ENCODE data around the gene ANKS3. TPM values are rescaled to one million over a fixed set of nuclear protein-coding genes. Genes with fewer than 3 reads are reported as not detected.

The ANKS3 gene
- total RNA-seq, 1 donor from 2014 or later = 43.5 TPM

DNA sequence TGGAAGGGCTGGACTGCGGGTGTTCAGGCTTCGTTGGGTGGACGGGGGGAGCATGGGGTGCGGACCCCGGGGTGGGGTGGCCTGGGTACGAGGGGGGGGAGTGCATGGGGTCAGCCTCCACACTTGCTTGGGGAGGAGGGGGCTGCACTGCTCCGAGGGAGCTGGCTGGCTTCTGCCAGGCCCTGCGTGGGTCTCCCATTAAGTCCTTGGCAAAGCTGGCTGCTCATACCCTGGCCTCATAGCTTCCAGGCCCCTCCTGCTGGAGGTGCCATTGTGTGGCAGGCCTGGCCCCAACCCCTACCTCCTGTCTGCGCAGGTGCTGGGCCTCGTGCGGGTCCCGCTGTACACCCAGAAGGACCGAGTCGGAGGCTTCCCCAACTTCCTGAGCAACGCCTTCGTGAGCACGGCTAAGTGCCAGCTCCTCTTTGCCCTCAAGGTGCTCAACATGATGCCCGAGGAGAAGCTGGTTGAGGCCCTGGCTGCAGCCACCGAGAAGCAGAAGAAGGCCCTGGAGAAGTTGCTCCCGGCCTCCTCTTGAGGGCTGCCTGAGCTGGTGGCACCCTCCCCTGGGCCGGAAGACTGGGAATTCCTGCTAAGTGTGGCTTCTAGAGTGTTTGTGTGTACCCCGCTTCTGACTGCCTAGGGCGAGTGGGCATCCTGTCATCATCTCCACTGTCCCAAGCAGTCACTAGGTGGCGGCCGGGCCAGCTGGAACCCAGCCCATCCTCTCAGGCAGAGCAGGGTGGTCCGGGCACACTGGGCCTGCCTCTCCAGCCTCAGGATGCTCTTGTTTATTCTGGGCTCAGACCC, 39.2 kb downstream of the ANKS3 start:
- Mint-ChIP-seq H3K9me3 (ENCODE audit: unreplicated experiment) (peaks cover 13% of the 10 kb centered on the region), H3K4me3 (ENCODE audit: unreplicated experiment) (peak overlapping the region; percentile 81), H3K4me1 (ENCODE audit: low read depth, unreplicated experiment) (peaks cover 4% of the 10 kb centered on the region), H3K27ac (ENCODE audit: unreplicated experiment) (peak overlapping the region; percentile 52), H3K27me3 (ENCODE audit: unreplicated experiment) (peaks cover 17% of the 10 kb centered on the region), H3K36me3 (ENCODE audit: unreplicated experiment) (peaks cover 7% of the 10 kb centered on the region)
- no peak for DNase-seq
- TF ChIP-seq, protein P1, sequence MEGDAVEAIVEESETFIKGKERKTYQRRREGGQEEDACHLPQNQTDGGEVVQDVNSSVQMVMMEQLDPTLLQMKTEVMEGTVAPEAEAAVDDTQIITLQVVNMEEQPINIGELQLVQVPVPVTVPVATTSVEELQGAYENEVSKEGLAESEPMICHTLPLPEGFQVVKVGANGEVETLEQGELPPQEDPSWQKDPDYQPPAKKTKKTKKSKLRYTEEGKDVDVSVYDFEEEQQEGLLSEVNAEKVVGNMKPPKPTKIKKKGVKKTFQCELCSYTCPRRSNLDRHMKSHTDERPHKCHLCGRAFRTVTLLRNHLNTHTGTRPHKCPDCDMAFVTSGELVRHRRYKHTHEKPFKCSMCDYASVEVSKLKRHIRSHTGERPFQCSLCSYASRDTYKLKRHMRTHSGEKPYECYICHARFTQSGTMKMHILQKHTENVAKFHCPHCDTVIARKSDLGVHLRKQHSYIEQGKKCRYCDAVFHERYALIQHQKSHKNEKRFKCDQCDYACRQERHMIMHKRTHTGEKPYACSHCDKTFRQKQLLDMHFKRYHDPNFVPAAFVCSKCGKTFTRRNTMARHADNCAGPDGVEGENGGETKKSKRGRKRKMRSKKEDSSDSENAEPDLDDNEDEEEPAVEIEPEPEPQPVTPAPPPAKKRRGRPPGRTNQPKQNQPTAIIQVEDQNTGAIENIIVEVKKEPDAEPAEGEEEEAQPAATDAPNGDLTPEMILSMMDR (IDR thresholded peaks at IDR 0.05; ENCODE audit: partially characterized antibody, unreplicated experiment) = no peak

DNA sequence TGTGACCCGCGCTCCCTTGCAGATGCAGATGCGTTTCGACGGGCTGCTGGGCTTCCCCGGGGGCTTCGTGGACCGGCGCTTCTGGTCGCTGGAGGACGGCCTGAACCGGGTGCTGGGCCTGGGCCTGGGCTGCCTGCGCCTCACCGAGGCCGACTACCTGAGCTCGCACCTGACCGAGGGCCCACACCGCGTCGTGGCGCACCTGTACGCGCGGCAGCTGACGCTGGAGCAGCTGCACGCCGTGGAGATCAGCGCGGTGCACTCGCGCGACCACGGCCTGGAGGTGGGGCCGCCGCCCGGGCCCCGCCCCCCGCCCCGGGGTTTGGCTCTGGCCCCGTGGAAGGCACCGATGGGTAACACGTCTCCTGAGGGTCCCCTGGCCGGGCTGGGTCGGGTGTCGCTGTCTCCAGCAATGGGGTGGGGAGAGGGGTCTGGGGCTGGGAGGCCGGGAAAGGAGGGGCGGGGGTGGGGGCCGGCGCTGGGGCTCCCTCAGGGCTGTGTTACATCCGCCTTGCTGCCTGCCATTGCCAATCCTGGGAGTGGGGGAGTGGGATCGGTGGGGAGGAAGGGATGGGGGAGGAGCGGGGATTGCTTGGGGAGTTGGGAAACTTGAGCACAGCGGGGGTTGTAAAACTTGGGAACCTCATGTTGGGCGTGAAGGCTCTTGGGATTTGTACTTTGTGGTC, 40.0 kb downstream of the ANKS3 start:
- H3K4me3 Mint-ChIP-seq (ENCODE audit: unreplicated experiment) = peak overlapping the region; percentile 81
- H3K27me3 Mint-ChIP-seq (ENCODE audit: unreplicated experiment) = peaks cover 14% of the 10 kb centered on the region
- peaks cover 4% of the 10 kb centered on the region for H3K4me1 Mint-ChIP-seq (ENCODE audit: low read depth, unreplicated experiment)
- H3K36me3 Mint-ChIP-seq (ENCODE audit: unreplicated experiment) = no peaks in the 10 kb centered on the region
- peak overlapping the region; percentile 52 for H3K27ac Mint-ChIP-seq (ENCODE audit: unreplicated experiment)
- H3K9me3 Mint-ChIP-seq (ENCODE audit: unreplicated experiment) = peaks cover 8% of the 10 kb centered on the region
- DNase-seq = no peak
- TF ChIP-seq, protein P1 (IDR thresholded peaks at IDR 0.05; ENCODE audit: partially characterized antibody, unreplicated experiment) = no peak

DNA sequence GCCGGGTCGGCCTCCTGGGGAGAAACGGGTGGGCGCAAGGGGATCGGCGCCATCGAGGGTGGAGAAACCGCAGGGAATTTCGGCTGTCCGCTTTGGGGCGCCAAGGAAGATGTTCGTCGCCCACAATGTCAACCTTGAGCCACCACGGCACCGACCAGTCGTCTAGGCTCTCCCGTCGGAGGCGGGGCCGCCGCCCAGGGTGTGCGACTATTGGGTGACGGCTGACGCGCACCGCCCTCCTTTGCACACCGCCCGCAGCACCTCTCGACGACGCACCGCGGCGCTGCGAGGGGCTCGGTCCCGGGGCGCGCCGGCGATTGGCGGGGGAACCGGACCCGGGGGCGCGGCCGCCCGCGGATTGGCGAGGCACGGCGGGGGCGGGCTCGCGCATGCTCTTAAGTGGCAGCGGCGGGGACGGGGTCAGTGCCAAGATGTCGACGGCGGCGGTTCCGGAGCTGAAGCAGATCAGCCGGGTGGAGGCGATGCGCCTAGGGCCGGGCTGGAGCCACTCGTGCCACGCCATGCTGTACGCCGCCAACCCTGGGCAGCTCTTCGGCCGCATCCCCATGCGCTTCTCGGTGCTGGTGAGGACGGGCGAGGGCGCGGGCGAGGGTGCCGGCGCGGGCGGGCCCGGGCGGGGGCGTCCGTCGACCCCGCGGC, 40.6 kb downstream of the ANKS3 start, which contains the start of gene NUDT16L1:
NUDT16L1 (plus strand) TSS at position 267 of the 660 bp plus-strand sequence; CDS start at position 432, 165 bp downstream.
- peak within 1 kb of the TSS; percentile 64 for H3K27ac Mint-ChIP-seq (ENCODE audit: unreplicated experiment)
- H3K36me3 Mint-ChIP-seq (ENCODE audit: unreplicated experiment) = no peaks in the 10 kb centered on the region
- H3K4me1 Mint-ChIP-seq (ENCODE audit: low read depth, unreplicated experiment) = peaks cover 4% of the 10 kb centered on the region
- DNase-seq = peak; percentile 98
- TF ChIP-seq, protein P1 (IDR thresholded peaks at IDR 0.05; ENCODE audit: partially characterized antibody, unreplicated experiment) = no peak
- peak within 1 kb of the TSS; percentile 81 for H3K4me3 Mint-ChIP-seq (ENCODE audit: unreplicated experiment)
- peaks cover 14% of the 10 kb centered on the region for H3K27me3 Mint-ChIP-seq (ENCODE audit: unreplicated experiment)
- H3K9me3 Mint-ChIP-seq (ENCODE audit: unreplicated experiment) = peaks cover 8% of the 10 kb centered on the region

DNA sequence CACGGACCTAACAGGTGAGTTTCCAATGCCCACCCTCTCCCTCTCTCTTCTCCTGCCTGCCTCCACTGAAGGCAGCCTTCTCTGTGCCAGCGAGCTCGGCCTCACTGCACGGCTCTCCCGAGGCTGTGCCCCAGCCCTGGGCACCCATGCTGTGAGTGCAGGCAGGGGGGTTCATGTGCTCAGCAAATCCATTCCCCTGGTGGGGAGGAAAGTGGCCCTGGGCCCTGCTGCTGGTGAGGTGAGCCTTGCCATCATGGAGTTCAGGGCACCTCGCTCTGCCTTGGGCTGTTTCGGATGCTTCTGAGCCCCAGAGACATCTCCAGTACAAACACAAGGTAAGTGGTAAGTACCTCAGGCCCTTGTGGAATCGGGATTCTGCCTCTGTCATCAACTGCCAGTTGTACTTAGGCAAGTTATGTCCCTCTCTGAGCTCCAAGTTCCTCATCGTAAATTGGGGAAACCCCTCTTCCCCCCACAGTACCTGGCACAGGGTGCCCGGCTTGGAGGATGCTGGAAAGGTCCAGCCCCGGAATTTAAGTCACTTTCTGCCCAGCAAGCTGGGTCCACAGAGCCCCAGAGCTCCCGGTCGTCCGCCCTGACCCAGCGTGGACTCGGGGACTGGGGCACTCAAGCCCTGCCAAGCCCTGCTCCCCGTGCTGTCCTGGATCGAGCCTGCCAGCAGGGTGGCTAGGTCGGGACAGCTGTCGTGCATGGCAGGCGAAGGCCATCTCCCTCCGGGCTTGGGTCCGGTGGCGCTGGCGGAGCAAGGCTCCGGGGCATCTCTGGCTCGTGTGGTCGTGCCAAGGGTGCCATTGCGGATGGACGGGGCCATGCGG, 41.4 kb downstream of the ANKS3 start:
- Mint-ChIP-seq H3K27me3 (ENCODE audit: unreplicated experiment) (peaks cover 16% of the 10 kb centered on the region), H3K36me3 (ENCODE audit: unreplicated experiment) (no peaks in the 10 kb centered on the region), H3K27ac (ENCODE audit: unreplicated experiment) (peak overlapping the region; percentile 64), H3K9me3 (ENCODE audit: unreplicated experiment) (peaks cover 9% of the 10 kb centered on the region), H3K4me1 (ENCODE audit: low read depth, unreplicated experiment) (peaks cover 4% of the 10 kb centered on the region), H3K4me3 (ENCODE audit: unreplicated experiment) (peak overlapping the region; percentile 70)
- TF ChIP-seq, protein P1 (IDR thresholded peaks at IDR 0.05; ENCODE audit: partially characterized antibody, unreplicated experiment) = no peak
- DNase-seq = no peak
